Astrocyte of the hippocampus (primary cell): Measurements from ENCODE around the gene C20orf204.
"Not testable (repeated sequence)": the region's sequence is repeated elsewhere in the genome, so short reads cannot be mapped to it uniquely, and the experiment has no call there.

Source experiments
- DNase-seq: peaks from one replicate; pipeline ENCODE4 v3.0.0; 2011; ENCODE audit warnings: low read depth, low spot score

Gene C20orf204

DNA sequence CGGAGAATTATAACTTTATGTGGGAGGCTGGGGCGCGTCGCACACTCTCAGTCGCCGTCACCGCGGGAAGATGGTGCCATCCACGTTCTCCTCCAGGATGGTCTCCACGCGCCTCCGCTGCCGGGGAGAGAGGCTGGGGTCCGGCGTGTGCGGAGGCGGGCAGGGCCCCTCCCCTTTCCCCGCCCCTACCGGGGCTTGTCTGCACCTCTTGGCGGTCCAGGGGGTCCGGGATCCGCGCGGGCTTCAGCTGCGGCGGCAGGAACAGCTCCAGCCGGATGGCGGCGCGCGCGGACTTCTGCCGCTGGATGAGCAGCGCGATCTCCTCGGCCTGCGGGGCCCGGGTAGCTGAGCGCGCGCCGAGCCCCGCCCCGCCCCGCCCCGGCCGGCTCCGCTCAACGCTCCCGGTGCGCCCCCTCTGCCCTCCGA is 47.4 kb downstream of the C20orf204 start:
- peak; percentile 91 for DNase-seq

DNA sequence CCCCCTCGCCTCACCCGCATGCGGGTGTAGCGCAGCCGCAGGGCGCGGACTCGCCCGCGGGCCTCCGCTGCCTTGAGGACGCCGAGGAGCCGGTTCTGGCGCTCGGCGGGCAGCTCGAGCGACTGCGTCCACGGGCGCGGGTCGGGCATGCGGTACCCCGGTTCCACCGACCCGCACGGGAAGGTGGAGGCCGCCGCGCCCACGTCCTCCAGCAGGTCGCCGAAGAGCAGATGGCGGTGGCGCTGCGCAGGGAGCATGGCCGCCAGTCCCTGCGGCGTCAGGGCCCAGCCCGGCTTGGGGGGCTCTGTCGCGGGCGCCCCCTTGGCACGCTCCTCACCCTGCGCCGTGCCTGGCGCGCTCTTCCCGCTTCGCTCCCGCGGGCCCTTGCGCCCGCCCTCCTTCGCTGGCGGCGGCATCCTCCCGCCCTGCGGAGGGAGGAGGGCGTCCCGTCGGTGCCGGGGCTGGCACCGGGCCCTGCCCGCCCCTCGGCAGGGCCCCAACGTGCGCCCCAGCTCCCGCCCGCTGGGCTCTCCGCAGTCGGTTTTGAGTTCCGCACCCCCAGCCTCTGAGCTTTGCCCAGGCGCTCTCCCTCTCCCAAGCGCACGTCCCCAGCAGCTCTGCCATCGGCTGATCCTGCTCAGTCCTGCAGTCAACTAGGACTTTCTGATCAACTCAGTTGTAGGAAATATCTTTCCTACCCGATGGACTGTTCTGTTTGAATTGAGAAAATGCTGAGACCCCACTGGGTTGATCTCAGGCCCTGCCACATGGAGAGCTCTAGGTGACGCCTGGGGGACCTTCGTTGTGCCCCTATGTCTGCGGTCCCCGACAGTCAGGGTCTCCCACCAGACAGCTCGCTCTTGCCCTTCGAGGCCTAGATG is 48.1 kb downstream of the C20orf204 start, which contains the start of gene LKAAEAR1:
Gene LKAAEAR1 (minus strand): TSS at position 595 of the 881 bp plus-strand sequence. CDS start 179 bp downstream, at position 416.
- peak; percentile 39 for DNase-seq

DNA sequence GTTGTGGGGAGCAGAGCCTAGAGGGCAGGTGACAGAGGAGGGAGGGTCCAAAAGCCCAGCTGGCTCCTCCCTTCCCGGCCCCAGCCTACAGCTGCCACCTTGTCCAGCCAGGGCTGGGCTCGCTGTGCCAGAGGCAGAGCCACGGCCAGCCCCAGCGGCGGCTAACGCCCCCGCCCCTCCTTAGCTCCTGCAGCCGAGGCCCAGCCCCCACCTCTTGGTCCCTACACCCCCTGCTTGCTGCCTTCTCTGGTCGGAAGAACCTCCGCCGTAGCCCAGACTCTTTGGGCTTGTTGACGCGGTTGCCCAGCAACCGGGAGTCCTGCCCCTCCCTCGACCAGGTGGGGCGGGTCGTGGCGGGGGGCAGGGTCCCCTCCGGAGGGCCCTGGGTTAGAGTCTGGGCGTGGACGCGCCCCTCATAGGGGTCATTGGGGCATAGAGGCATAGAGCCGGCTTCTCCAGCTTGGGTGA is 48.7 kb downstream of the C20orf204 start:
- no peak for DNase-seq

DNA sequence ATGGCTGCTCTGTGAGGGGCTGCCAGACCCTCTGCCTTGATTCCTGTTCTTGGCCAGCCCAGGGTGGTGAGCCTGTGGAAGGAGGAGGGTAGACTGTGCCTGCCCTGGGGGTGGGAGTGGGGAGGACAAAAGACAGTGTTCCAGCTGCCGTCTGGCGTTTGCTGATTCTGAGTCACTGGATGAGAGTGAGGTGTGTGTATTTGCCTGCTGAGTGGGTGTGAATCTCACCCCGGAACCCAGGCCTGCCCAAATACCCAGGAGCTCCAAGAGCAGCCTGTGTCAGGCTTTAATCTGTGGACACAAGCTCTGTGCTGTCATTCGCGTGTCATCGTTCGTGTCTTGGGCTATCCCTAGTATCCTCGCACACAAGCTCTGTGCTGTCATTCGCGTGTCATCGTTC is 50.8 kb downstream of the C20orf204 start:
- no peak for DNase-seq

DNA sequence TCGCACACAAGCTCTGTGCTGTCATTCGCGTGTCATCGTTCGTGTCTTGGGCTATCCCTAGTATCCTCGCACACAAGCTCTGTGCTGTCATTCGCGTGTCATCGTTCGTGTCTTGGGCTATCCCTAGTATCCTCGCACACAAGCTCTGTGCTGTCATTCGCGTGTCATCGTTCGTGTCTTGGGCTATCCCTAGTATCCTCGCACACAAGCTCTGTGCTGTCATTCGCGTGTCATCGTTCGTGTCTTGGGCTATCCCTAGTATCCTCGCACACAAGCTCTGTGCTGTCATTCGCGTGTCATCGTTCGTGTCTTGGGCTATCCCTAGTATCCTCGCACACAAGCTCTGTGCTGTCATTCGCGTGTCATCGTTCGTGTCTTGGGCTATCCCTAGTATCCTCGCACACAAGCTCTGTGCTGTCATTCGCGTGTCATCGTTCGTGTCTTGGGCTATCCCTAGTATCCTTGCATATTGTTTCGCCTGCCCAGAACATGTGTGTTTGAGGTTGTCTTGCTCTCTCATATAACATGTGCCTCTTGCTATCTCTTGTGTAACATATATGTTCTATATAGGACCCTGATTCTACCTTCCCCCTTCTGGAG is 51.3 kb downstream of the C20orf204 start:
- DNase-seq = not testable (repeated sequence)

DNA sequence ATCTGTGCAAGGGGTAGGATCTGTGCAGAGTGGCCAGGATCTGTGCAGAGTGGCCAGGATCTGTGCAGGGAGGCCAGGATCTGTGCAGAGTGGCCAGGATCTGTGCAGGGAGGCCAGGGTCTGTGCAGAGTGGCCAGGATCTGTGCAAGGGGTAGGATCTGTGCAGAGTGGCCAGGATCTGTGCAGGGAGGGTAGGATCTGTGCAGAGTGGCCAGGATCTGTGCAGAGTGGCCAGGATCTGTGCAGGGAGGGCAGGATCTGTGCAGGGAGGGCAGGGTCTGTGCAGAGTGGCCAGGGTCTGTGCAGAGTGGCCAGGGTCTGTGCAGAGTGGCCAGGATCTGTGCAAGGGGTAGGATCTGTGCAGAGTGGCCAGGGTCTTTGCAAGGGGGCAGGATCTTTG is 52.6 kb downstream of the C20orf204 start:
- not testable (repeated sequence) for DNase-seq
